Stimulated activated CD8-positive, alpha-beta memory T cell treated with anti-CD3 and anti-CD28 coated beads, Interleukin-2, amount 100 ng/mL, for 48 hours (primary cell): Measurements from ENCODE around the gene HBA1.
"Not testable (repeated sequence)": the region's sequence is repeated elsewhere in the genome, so short reads cannot be mapped to it uniquely, and the experiment has no call there.

Source experiments
- DNase-seq, 2 donors: peaks; one replicate each; pipeline ENCODE4 v3.0.0-alpha.2; 2020; ENCODE audit warnings: low read depth in 2 of 2

HBA1 gene

GRCh38 chr16:159136-159849 lies 17.2 kb upstream of the HBA1 start:
- DNase-seq: no peak

GRCh38 chr16:160242-160641 lies 16.2 kb upstream of the HBA1 start:
- not testable (repeated sequence) for DNase-seq

- no peak for DNase-seq
Observed at GRCh38 chr16:160691-161190, 15.7 kb upstream of the HBA1 start.

- DNase-seq: no peak
Observed at GRCh38 chr16:162271-162991, 14.0 kb upstream of the HBA1 start.

- not testable (repeated sequence) for DNase-seq
Observed at GRCh38 chr16:163139-163538, 13.3 kb upstream of the HBA1 start.

- DNase-seq: not testable (repeated sequence)
Observed at GRCh38 chr16:163696-164095, 12.8 kb upstream of the HBA1 start.

GRCh38 chr16:164134-164823 lies 12.2 kb upstream of the HBA1 start:
- DNase-seq: not testable (repeated sequence)

- DNase-seq: no peak
Observed at GRCh38 chr16:164827-165538, 11.5 kb upstream of the HBA1 start.

GRCh38 chr16:165539-166374 lies 10.7 kb upstream of the HBA1 start, which contains the start of gene HBM:
HBM (plus strand) TSS chr16:165978; CDS start chr16:165998, 20 bp downstream.
- no peak for DNase-seq

- no peak for DNase-seq
Observed at GRCh38 chr16:166375-167121, 9.9 kb upstream of the HBA1 start.

- no peak for DNase-seq
Observed at GRCh38 chr16:167122-167690, 9.3 kb upstream of the HBA1 start.

- no peak for DNase-seq
Observed at GRCh38 chr16:168424-168823, 8.1 kb upstream of the HBA1 start.

- no peak for DNase-seq
Observed at GRCh38 chr16:169014-169413, 7.5 kb upstream of the HBA1 start.

- DNase-seq: not testable (repeated sequence)
Observed at GRCh38 chr16:170088-170507, 6.4 kb upstream of the HBA1 start.

GRCh38 chr16:170788-171187 lies 5.7 kb upstream of the HBA1 start:
- DNase-seq: no peak

GRCh38 chr16:172374-172941 lies 4.0 kb upstream of the HBA1 start, which contains the start of gene HBA2:
HBA2 (plus strand) TSS chr16:172876; CDS start chr16:172913, 37 bp downstream.
- not testable (repeated sequence) for DNase-seq

- DNase-seq: not testable (repeated sequence)
Observed at GRCh38 chr16:173211-173854, 3.1 kb upstream of the HBA1 start.

- DNase-seq: not testable (repeated sequence)
Observed at GRCh38 chr16:173928-174769, 2.3 kb upstream of the HBA1 start.
